K562 (cell line): ENCODE measurements around the gene PHLDB3. TPM values are rescaled to one million over a fixed set of nuclear protein-coding genes. Genes with fewer than 3 reads are reported as not detected.
A peak's percentile ranks its signal among the peaks of the same experiment; 100 is the strongest.

Experiments
- ATAC-seq: fragments of 200-7000 bp; cut with Tn5 transposase; 3 replicates; pipeline ENCODE4 v1.9.1; 2020; ENCODE audit warnings: moderate library complexity
- BruUV-seq: library from RNA; stranded (reverse); fragments of 400-500 nt; replicated peaks from 2 replicates; lab custom pipeline; 2021; lab: Mats Ljungman, UMichigan
- CTCF ChIA-PET: fragments of 300-600 bp; formaldehyde crosslinking; extraction: SDS; loops from one replicate; lab custom pipeline; 2021; ENCODE audit warnings: low intra/inter-chr PET ratio; lab: Yijun Ruan, JAX
- POLR2A ChIA-PET: fragments of 300-600, 350-650 bp; sonication (Branson Sonifier 250); formaldehyde crosslinking; extraction: SDS; loops from one replicate; lab custom pipeline; 2021; ENCODE audit warnings: antibody characterized with exemption, inconsistent platforms; lab: Yijun Ruan, JAX
- DNase-seq, 4 experiments: peaks; one replicate each; pipeline versions ENCODE4 v3.0.0 to v3.0.0-alpha.2; 2011 to 2018; ENCODE audit warnings: low spot score in 3 of 4, mixed read lengths in 3 of 4; ENCODE audit errors: extremely low read depth in 1 of 4
- FAIRE-seq: peaks from 2 replicates; lab custom pipeline; 2011; peaks lifted over from hg19 to GRCh38; lab: Jason Lieb, UNC
- H2AFZ ChIP-seq: 2 replicates; pipeline ENCODE4 v1.6.0; 2011; ENCODE audit warnings: low read depth, low read length, control low read depth, inconsistent platforms
- H3K27ac ChIP-seq: fragments of 200-600 bp; 3 replicates; pipeline ENCODE4 v1.8.0; 2011; ENCODE audit warnings: low read depth, mild to moderate bottlenecking, control low read depth, inconsistent platforms, low read length, moderate library complexity, mixed read lengths; ENCODE audit errors: extremely low read depth
- H3K27me3 ChIP-seq, 2 experiments: fragments of 300-600 bp in 1 of 2; 2 replicates in 1 of 2; 3 replicates in 1 of 2; pipeline versions ENCODE4 v1.6.0 to v1.8.0; 2011; ENCODE audit warnings: inconsistent platforms in 2 of 2, low read length in 2 of 2, mild to moderate bottlenecking in 1 of 2, mixed read lengths in 1 of 2, moderate library complexity in 1 of 2; ENCODE audit not compliant: control insufficient read depth in 2 of 2, insufficient read depth in 2 of 2
- H3K36me3 ChIP-seq: fragments of 300-600 bp; 3 replicates; pipeline ENCODE4 v1.8.0; 2011; ENCODE audit warnings: mild to moderate bottlenecking, low read length, inconsistent platforms; ENCODE audit not compliant: control insufficient read depth, insufficient read depth
- H3K4me1 ChIP-seq, 2 experiments: fragments of 200-600 bp in 1 of 2; replicated peaks in 1 of 2; 2 replicates in 1 of 2; 3 replicates in 1 of 2; pipeline versions ENCODE4 v1.5.1 to v1.8.0; 2011; ENCODE audit warnings: inconsistent platforms in 2 of 2, low read length in 2 of 2, mild to moderate bottlenecking in 1 of 2, mixed read lengths in 1 of 2, moderate library complexity in 1 of 2; ENCODE audit not compliant: control insufficient read depth in 2 of 2, insufficient read depth in 2 of 2
- H3K4me2 ChIP-seq: 2 replicates; pipeline ENCODE4 v1.6.1; 2011; ENCODE audit warnings: low read length, control low read depth, inconsistent platforms, mixed read lengths; ENCODE audit not compliant: insufficient read depth
- H3K4me3 ChIP-seq: fragments of 200-600 bp; sonication (generic), shearing (Covaris generic); 2 replicates; pipeline ENCODE4 v1.5.1; 2016; ENCODE audit warnings: control low read depth, inconsistent platforms
- H3K79me2 ChIP-seq: fragments of 200-600 bp; 3 replicates; pipeline ENCODE4 v1.8.0; 2011; ENCODE audit warnings: low read length, inconsistent platforms; ENCODE audit not compliant: control insufficient read depth, insufficient read depth
- H3K9ac ChIP-seq, 2 experiments: 2 replicates each; pipeline versions ENCODE4 v1.6.0 to v1.6.1; 2011; ENCODE audit warnings: low read depth in 2 of 2, low read length in 2 of 2, control low read depth in 1 of 2, inconsistent platforms in 1 of 2, mild to moderate bottlenecking in 1 of 2, mixed read lengths in 1 of 2; ENCODE audit not compliant: insufficient read depth in 1 of 2
- H3K9me1 ChIP-seq: one replicate; pipeline ENCODE4 v1.6.0; 2011; ENCODE audit warnings: inconsistent platforms, mild to moderate bottlenecking, low read length, moderate library complexity; ENCODE audit not compliant: control insufficient read depth, insufficient read depth
- H3K9me3 ChIP-seq: replicated peaks from 2 replicates; pipeline ENCODE4 v1.5.1; 2011; ENCODE audit warnings: low read depth, low read length, inconsistent platforms; ENCODE audit not compliant: control insufficient read depth, insufficient read depth
- H4K20me1 ChIP-seq: replicated peaks from 2 replicates; pipeline ENCODE4 v1.6.1; 2011; ENCODE audit warnings: low read length, inconsistent platforms, mixed read lengths; ENCODE audit not compliant: control insufficient read depth, insufficient read depth
- ATF1 ChIP-seq, 2 experiments: fragments of 450-650 bp in 1 of 2; IDR thresholded peaks; 2 replicates each; pipeline ENCODE4 v1.6.1; 2016; ENCODE audit warnings: missing compliant biosample characterization in 1 of 2, missing genetic modification characterization in 1 of 2
- SAP30 ChIP-seq: fragments of 200-600 bp; sonication (generic); IDR thresholded peaks from 2 replicates; pipeline ENCODE4 v1.6.1; 2012; ENCODE audit warnings: borderline replicate concordance, low read depth, mild to moderate bottlenecking, moderate library complexity, low read length, control low read depth, inconsistent platforms; ENCODE audit not compliant: insufficient read depth, poor library complexity, severe bottlenecking
- SIN3A ChIP-seq, 2 experiments: fragments of 150-350 bp in 1 of 2; IDR thresholded peaks; 2 replicates each; pipeline ENCODE4 v1.6.1; 2011 to 2016; ENCODE audit warnings: borderline replicate concordance in 2 of 2, low read depth in 2 of 2, low read length in 2 of 2, mild to moderate bottlenecking in 2 of 2, moderate library complexity in 2 of 2; ENCODE audit not compliant: control insufficient read depth in 1 of 2
- WGBS: fragments of 100-300 bp; shearing (Covaris generic); methylation state at CpG from one replicate; pipeline ENCODE4 v1.1.6; 2016; ENCODE audit warnings: low coverage, mixed read lengths; ENCODE audit not compliant: insufficient coverage; ENCODE audit errors: missing lambda C conversion rate; 5-methylcytosine and 5-hydroxymethylcytosine counted together
- in situ Hi-C: fragments of 300-500 bp; cut with MboI; formaldehyde crosslinking; loops from 4 replicates; pipeline ENCODE4 v1.15.0; 2018; ENCODE audit warnings: inconsistent platforms, mixed read lengths
- intact Hi-C: fragments of 100-400 bp; cut with micrococcal nuclease; formaldehyde crosslinking; loops from 2 replicates; pipeline ENCODE4 v1.14.2; 2022
- polyA plus RNA-seq, 8 experiments: library from polyadenylated mRNA; depleted of rRNA in 4 of 8; stranded (reverse) in 5 of 8; unstranded in 3 of 8; fragments of >200 nt; fragmentation: Nextera tagmentation in 2 of 8; fragmentation: Illumina TruSeq in 1 of 8; extraction: Ambion mirVana in 2 of 8; extraction: Trizol in 1 of 8; gene quantifications; 2 replicates each; pipeline versions ENCODE4 v1.2.1 to v1.2.3, GENCODE V29; 2011 to 2014; ENCODE audit warnings: inconsistent platforms in 1 of 8, missing spikeins in 1 of 8
- total RNA-seq, 7 experiments: library from RNA; depleted of rRNA in 6 of 7; stranded (reverse); fragments of >200 nt in 6 of 7; fragmentation: Illumina TruSeq in 2 of 7; extraction: Trizol in 2 of 7; gene quantifications; 2 replicates each; pipeline versions ENCODE4 v1.2.1 to v1.2.3, GENCODE V29; 2011 to 2021; ENCODE audit warnings: low replicate concordance in 1 of 7

PHLDB3 gene
- total and polyA plus RNA-seq, 9 of the 15 experiments (the other 6 are each of a cell fraction or from before 2014, with no cell fraction given): 0.04 to 23.5 (median 3.9) TPM

DNA sequence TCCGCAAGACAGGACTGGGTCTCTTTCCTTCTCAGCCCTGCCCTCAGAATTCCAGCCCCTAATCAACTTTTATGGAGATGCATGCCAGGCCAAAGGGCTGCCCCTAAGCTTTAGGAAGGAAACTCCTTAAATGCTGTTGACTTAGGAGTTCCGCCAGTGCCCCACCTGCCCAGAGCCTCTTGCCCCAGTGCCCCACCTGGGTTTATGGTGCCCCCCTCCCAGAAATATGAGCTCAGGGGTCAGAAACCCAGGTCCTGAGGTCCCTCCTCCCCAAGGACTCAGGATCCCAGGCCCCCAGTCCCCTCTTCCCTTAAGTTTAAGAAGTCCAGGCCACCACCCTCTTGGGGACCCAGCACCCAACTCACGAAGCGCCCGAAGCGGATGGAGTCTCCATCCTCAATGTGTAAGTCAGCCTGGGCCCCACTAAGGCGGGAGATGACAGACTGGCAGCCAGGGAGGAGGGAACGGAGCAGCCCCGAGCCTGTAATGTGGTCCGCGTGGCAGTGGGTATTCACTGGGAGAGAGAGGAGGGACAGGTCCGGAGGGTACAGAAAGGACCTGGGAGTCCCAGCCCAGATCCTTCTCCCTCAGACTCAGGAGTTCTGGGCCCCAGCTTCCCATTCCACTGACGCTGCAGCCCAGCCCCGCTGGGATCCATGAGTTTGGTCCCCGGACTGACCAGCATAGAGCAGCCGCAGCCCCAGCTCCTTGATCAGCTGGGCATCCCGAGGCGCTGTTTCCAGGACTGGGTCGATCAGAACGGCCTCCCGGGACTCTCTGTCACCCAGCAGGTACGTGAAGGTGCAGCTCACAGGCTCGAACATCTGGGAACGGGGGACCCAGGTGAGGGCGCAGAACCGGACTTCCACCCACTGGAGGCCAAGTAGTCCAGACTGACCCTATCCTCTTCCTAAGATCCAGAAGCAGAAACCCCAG is 21.6 kb upstream of the PHLDB3 start:
- ATAC-seq (peak; percentile 21), FAIRE-seq (no peak), DNase-seq (peak in 2 of 4 experiments; percentile 18 to 20)
- Histone ChIP-seq H4K20me1 (no peaks in the 10 kb centered on the region), H3K79me2 (no peaks in the 10 kb centered on the region), H3K9me3 (no peaks in the 10 kb centered on the region), H3K27ac (no peak overlapping the region), H3K36me3 (no peaks in the 10 kb centered on the region), H3K4me3 (peak overlapping the region; percentile 79), H2AFZ (peak overlapping the region; percentile 99), H3K9me1 (no peaks in the 10 kb centered on the region), H3K4me2 (peak overlapping the region; percentile 89), H3K9ac (peak overlapping the region; percentile 65 to 98), H3K4me1 (peaks cover 5 to 31% of the 10 kb centered on the region in 2 experiments; a peak in 4 of 5 replicates), H3K27me3 (no peaks in the 10 kb centered on the region)
- intact Hi-C loops: no loop called here
- no TSS peak for BruUV-seq
- WGBS: 44% methylated on average over 20 of the region's 26 CpGs
- ChIA-PET CTCF (no interaction called here), POLR2A (interaction anchor here (0.6 to 1.0 kb wide), 2 partner anchors 26 to 35 kb away, joined by 3 read pairs; no protein-coding TSS in a partner anchor)
- in situ Hi-C loops: no loop called here
- TF ChIP-seq ATF1 (CRISPR knock-in tag; IDR thresholded peaks at IDR 0.05): no peak
- TF ChIP-seq ATF1 (tag; IDR thresholded peaks at IDR 0.05): no peak
- TF ChIP-seq SAP30: peak; percentile 39
- 0 out of 4 replicates have a peak, but pooled peaks of 1 of the 2 experiments have one; percentile 6 for TF ChIP-seq SIN3A (IDR thresholded peaks at IDR 0.05; ENCODE audit: borderline replicate concordance in 2 of 2, control insufficient read depth in 1 of 2, low read depth in 2 of 2, low read length in 2 of 2)
